Panc1 (cell line): ENCODE data around the gene CLBA1.

Experiments
- POLR2AphosphoS5 ChIP-seq: IDR thresholded peaks from 2 replicates; pipeline ENCODE4 v1.6.1; 2012; ENCODE audit warnings: mild to moderate bottlenecking, low read depth, low read length, moderate library complexity
- TF ChIP-seq, protein P1 (sequence below): fragments of 450-650 bp; IDR thresholded peaks from 2 replicates; pipeline ENCODE4 v1.5.1; 2017; ENCODE audit warnings: mild to moderate bottlenecking

DNA sequence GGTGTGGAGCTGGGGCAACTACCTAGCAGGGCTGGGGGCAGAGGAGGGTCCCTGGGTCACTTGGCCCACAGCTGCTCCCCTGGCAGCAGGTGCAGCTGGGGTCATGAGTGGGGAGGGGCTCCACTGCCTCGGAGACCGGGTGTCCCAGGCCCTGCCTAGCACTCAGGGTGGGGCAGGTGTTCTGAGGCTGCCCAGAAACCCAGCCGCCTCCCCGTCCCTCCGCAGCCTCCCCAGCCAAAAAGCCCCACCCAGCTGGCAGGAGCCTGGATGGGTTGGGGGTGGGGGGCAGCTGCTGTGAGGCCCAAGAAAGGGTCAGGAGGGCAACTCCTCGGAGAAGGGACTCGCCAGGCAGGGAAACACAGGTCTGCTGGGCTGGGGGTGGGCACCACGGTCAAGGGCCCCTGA is 18.6 kb upstream of the CLBA1 start:
- no peak for TF ChIP-seq POLR2AphosphoS5
- TF ChIP-seq, protein P1, sequence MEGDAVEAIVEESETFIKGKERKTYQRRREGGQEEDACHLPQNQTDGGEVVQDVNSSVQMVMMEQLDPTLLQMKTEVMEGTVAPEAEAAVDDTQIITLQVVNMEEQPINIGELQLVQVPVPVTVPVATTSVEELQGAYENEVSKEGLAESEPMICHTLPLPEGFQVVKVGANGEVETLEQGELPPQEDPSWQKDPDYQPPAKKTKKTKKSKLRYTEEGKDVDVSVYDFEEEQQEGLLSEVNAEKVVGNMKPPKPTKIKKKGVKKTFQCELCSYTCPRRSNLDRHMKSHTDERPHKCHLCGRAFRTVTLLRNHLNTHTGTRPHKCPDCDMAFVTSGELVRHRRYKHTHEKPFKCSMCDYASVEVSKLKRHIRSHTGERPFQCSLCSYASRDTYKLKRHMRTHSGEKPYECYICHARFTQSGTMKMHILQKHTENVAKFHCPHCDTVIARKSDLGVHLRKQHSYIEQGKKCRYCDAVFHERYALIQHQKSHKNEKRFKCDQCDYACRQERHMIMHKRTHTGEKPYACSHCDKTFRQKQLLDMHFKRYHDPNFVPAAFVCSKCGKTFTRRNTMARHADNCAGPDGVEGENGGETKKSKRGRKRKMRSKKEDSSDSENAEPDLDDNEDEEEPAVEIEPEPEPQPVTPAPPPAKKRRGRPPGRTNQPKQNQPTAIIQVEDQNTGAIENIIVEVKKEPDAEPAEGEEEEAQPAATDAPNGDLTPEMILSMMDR, result no peak
